HG03571 (cell line): Measurements from ENCODE around the gene POLR2C.

ENCODE experiments used
- ATAC-seq: cut with Tn5 transposase; IDR thresholded peaks from one replicate; pipeline ENCODE4 v1.9.1; 2021; ENCODE audit not compliant: unreplicated experiment

POLR2C gene

DNA sequence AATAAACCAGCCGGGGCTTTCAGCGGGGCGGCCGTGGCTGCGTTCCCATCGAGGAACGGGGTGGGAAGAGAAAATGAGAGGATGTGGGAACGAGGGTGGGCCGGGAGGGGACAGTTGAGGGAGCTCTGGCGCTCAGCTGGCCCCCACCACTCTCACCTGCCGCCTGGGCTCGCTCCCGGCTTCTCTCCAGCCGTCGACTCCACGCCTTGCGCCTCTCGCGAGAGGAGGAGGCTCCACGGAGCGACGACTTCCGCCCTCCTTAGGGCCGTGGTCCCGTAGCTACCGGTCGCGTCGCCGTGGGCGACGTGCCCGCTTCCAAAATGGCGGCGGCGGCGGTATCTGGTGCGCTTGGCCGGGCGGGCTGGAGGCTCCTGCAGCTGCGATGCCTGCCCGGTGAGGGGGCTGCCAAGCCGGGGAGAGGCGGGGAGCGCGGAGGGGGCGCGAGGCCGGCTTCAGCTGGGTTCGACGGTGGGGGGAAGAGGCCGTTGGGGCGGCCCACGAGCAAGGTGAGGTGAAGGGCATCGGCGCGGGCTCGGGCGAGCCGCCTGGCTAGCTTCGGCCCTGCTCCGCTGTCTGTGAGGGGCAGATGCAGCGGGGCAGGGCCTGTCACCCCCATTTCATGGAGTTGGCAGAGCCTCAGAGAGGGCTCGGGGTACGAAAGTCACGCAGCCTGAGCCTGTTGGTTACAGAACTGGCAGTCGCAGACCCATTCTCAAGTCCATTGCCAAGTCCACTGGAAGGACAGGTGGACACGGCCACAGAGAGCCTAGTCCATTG lies 15.1 kb upstream of the POLR2C start, which contains the start of the genes CIAPIN1 and COQ9:
TSS of gene CIAPIN1 (minus strand) at position 200 of the 777 bp plus-strand sequence. CDS start 6,457 bp downstream, outside the sequence.
TSS of gene COQ9 (plus strand) at position 294 of the 777 bp plus-strand sequence. CDS start at position 321, 27 bp downstream.
- ATAC-seq = peak; percentile 97

DNA sequence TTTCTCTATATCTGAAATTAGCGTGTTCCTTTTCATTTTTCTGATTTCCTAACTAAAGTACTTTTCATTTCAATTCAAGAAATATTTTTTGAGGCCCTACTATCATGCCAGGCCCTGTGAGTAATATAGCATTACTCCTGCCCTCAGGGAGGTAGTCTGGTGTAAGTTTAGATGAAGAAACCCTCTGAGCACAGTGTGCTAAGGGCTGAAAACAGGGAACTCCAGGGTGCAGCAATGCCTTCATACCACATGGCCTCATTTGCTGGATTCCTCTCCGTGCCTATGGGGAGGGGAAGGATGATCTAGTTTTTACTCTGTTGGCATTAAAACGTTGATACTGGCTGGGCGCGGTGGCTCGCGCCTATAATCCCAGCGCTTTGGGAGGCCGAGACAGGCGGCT lies 10.5 kb upstream of the POLR2C start:
- ATAC-seq = no peak

DNA sequence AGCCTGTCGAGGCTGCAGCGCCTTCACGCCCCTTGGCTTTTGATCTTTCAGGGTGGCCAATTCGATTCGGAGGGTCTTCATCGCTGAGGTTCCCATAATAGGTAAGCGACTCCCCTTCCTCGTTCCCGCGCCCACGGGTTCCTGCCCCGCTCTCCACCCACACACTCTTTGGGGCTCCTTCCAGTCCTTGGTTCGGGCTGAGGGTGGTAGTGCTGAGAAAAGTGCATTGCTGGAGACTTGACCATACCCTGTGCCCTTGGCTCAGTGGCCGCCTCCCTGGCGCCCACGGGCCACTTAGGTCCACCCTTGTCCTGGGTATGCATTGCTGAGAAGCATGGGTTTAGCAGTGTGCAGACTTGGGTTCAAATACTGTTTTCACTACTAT lies 491 bp downstream of the POLR2C start:
- ATAC-seq = no peak

DNA sequence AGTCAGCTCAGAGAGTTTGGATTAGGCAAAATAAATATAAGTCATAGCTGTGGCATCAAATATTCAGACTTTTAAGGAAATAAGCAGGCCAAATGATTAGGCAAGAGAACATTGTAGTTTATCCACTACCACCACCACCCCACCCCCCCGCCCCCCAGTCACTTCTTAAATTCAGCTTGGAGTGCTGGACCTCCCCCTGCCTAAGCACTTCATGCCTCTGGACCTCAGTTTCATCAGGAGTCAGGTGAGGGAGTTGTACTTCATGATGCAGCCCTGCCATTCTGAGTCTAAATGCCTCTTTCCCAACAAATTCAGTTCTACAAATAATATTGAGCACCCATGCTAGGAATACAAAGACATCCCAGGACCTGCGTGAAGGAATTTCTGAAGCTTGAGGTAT lies 2.0 kb downstream of the POLR2C start:
- ATAC-seq = no peak

DNA sequence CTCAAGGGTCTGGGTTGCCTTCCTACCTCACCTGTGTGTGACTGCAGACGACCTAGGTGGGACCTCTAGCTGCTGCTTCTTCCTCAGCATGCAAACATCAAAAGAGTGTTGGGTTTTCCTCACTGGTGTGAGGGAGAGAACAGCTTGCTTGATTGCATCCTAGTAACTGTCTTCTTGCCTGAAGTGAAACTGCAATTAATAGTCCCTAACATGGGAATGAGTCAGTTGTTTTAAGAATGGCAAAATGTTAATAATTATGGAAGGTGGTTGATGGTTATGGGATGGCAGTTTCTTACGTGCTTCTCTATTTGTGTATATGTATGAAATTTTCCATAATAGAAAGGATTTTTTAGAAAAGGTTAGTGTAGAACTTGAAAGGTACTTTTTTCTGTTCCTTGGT lies 5.9 kb downstream of the POLR2C start:
- no peak for ATAC-seq

DNA sequence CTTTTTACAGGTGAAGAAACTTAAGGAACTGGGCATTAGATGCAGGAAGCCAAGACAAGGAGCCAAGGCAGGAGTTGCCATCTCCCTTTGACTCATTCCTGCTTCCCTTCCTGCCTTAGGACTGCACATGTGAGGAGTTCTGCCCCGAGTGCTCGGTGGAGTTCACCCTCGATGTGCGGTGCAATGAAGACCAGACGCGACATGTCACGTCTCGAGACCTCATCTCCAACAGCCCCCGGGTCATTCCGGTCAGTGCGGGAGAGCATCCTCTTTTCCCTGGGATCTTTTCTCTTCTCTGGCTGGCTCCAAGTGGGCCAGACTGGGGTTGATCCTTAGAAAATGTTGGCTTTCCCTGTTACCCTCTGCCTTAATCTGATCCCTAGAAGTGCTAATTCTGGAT lies 6.6 kb downstream of the POLR2C start:
- ATAC-seq = no peak

DNA sequence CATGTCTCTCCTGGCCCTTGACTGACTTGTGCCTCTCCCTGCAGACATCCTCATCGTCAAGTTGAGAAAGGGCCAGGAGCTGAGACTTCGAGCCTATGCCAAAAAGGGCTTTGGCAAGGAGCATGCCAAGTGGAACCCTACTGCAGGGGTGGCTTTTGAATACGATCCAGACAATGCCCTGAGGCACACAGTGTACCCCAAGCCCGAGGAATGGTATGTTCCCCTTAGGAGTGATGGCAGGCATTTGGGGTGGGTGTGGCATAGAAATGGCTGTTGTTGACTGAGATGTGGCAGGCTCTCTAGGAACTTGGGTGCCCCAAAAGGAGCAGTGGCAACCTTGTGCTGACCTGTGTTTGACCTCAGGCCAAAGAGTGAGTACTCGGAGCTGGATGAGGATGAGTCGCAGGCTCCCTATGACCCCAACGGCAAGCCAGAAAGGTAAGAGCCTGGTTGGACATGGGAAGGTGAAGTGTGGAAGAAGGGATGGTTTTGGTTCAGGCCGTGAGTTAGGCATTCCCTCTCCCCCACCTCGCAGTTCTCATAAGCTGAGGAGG lies 7.5 kb downstream of the POLR2C start:
- no peak for ATAC-seq

DNA sequence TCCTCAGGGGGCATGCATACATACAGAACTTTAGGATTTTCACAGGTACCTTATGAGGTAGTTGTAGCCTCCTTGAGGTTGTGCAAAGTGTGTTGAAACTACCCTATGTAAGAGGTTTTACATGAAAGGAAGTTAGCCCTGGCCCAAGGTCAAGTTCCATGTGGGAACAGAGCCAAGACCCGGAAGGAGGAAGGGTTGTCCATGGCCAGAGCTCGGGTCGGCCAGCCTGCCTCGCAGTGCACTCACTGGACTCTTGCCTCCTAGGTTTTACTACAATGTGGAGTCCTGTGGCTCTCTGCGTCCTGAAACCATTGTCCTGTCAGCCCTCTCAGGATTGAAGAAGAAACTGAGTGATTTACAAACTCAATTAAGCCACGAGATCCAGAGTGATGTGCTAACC lies 8.2 kb downstream of the POLR2C start:
- no peak for ATAC-seq

DNA sequence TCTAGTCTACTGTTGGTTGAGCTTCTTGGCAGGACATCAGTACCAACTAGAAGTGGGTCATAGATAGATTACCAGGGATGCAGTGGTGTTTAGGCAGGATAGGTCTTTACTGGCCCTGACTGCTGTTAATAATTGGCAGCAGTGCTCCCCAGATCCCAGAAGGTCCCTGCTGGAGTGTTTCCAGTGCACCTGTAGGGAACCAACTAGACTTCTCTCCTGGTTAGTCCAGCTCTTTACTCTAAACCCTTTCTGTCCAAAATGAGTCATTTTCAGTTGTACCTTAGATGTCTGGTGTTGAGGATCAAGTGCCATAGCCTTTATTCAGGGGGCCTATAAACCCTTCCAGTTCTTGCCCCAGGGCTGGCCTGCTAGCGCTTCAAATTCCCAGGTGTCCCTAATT lies 8.7 kb downstream of the POLR2C start:
- ATAC-seq = no peak

DNA sequence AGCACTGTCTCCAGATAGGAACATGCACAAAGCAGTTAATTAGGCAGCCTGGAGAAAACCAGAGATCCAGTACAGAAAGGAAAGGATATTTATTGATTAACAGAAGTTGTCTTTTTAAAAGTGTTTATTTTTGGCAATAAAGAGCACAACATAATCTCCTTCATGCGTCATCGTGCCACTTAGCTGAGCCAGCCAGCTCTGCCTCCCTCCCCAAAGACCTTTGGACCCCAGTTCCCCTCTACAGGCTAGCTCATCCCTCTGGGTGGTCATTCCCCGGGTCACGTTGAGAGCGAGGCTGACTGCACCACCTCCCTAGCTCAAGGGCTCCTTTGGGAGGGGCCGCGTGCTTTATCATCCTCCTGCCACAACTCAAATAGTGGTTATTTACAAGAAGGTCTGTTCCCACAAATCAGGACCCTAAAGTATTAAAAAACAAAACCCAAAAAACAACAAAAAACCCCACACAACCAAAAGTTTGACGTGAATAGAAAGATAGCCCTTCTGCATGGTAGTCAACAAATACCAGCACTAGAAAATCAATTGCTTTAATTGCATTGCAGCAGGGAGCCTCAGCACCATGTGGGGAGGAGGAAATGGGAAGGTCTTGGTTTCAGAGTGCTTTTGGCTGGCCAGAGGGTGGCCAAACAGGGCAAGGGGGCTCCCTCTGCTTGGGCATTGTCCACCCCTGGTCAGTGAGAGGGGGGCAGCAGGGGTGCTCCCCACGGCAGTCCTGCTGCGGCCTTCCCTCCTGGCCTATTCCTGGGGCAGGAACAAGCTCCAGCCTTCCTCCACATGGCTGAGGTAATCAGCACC lies 9.6 kb downstream of the POLR2C start:
- ATAC-seq = no peak

DNA sequence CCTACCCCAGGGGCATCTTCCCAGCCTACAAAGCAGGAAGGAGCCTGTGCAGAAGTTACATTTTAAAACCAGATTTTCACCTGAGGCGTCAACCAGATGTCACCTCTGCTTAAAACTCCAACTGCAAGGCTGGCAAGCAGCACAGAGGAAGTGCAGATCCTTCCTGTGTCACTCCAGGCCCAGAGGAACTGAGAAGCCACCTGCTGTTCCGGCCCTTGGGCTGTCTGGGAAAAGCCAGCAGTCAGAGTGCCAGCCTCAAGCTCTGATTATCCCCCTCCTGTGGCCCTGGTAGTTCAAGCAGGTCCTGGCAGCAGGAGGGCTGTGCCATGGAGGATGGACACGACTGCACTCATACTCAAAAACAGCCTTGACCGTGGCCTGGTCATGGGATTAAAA lies 10.2 kb downstream of the POLR2C start:
- ATAC-seq = no peak

DNA sequence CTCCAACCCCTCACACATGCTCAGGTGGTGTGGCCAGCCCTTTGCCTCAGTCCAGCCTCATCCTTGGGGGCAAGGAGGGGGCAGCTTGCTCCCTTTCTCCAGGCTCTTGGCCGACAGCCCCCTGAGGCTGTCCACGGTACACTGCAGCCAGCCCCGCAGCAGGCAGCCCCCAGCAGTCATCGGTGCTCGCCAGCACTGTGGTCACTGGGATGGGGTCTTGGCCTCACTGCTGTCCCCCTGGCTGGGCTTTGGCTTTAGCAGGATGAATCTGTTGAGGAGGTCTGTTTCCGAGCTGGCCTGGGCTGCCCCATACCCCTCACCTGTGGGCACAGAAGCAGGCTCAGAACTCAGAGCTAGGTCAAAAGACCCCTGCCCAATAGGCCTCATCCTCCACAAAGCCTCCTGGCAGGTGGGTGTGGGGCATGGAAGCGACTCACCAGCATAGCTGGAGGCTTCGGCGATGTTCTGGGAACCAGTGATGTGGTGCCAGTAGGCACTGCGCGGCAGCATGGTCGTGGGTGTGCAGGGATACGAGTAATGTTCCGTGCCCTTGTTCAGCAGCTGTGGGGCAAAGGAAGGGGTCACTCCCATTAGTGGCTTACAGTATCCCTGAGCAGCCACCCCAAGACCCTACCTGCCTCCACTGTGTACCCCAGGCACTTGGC lies 10.8 kb downstream of the POLR2C start:
- no peak for ATAC-seq

DNA sequence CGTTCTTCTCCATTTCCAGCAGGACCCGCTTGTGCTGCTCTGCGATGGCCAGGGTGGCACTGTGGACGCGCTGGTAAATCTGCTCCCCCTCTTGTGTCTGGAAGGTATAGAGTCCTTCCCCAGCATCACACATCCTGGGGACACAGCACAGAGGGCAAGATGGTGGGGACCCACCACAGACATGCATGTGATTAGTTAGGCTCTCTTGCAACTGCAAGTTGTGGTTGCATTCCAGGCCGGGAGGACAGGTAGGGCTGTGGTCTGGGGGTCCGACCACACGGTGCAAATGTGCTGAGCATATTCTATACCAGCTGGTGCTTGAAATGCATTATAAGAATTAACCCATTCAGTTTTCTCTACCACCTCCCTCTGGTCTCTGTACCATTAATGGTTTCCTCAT lies 11.4 kb downstream of the POLR2C start:
- no peak for ATAC-seq

DNA sequence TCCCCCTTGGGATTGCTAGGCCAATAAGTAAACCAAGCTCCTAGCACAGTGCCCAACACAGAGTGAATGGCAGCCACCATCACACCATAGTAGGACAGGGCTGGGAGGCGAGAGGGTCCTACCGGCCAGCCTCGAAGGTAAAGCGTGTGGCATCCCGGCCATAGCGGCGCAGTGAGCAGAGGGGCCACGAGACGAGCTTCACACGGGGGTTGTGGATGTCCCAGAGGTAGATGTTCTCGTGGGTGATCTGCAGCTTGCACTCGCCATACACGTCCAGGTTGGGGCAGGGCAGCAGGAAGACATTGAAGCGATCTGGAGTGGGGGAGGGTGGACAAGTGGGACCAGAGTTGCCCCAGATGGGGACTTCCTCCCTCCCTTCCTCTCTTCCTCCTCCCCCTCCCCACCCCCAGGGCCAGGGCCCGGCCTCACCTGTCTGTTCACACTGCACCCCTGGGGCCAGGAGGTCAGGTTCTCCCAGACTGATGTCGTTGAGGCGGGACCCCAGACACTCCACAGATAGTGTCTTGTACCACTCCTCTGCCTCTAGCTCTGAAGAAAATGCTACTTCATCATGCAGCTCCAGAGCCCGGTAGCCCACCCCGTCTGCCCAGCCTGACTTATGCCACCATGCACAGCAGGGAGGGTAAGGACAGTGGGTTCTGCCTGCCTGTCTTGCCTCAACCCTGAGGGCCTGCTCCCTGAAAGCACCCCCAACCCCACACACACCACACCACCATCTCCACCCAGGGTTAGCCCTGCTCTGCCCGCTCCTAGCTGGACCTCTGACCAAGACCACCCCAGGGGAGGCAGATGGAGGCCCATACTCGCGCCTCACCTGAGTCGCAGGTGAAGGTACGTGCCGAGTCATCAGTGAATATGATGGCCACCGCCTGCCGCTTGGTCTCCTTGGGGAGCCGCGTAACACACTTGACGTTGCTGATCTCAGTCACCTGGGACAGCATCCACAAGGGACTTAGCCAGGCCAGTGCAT lies 12.5 kb downstream of the POLR2C start:
- ATAC-seq = no peak

DNA sequence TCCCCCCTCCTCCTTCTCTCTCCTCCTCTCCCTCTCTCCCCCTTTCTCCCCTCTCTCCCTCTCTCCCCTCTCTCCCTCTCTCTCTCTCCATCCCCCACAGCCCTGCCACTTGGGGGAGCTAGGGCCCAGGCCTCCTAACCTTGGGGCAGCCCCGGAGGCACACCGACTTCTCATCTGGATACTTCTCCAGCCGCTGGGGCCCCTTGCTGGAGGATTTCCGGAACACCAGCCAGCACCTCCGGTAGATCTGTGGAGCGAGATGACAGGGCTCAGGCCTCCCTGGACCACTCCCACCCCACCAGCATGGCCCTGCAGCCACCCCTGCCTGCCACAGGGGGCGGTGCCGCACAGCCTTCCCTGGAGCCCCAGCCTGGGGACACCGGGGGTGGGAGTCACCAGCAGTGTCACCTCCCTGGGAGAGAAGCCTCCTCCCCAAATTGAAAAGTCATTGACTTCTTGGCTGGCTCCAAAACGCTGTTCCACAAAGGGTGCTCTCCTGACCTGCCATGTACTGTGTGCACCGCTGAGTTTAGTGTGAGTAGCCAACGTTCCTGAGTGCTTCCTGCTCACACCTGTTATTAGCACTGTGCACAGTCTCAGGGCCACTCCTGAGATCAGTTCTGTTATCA lies 13.3 kb downstream of the POLR2C start:
- peak; percentile 90 for ATAC-seq

DNA sequence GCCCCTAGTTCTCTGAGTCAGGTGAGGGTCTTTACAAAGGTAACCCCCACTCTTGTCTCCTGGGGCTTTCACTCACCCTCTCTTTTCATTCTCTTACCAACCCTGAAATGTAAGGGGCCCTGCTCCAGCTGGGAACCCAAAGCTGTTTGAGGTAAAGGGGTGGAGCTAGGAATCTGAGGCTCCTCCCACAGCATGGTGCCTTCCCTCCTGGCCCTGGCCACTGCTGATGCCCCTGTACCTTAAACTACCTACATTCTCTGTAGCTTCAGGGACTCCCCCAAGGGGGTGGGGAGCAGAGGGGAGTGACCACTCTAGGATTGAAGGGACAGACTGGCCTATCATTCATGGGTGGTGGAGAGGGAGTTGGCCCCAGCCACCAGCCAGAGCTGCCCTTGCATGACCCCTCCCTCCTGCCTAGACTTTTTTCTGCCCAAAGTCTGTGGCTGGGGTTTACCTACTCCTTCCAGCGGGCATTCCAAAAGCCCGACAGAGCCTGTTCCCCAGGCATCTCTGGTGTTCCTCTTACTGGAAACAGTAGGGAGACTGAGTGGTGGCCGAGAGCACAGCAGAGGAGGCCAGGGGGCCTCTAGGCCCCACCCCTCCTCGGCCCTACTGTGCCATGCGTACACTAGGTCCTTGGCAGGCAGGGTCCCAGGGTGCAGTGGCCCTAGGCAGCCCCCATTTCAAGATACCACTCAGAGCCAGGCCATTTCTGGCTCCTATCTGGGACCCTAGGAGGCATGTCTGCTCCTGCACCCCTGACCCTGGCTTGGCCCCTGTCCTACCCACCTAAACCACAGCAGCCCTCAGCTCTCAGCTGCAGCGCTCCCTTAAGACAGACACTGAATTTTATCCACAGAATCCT lies 14.3 kb downstream of the POLR2C start:
- no peak for ATAC-seq

DNA sequence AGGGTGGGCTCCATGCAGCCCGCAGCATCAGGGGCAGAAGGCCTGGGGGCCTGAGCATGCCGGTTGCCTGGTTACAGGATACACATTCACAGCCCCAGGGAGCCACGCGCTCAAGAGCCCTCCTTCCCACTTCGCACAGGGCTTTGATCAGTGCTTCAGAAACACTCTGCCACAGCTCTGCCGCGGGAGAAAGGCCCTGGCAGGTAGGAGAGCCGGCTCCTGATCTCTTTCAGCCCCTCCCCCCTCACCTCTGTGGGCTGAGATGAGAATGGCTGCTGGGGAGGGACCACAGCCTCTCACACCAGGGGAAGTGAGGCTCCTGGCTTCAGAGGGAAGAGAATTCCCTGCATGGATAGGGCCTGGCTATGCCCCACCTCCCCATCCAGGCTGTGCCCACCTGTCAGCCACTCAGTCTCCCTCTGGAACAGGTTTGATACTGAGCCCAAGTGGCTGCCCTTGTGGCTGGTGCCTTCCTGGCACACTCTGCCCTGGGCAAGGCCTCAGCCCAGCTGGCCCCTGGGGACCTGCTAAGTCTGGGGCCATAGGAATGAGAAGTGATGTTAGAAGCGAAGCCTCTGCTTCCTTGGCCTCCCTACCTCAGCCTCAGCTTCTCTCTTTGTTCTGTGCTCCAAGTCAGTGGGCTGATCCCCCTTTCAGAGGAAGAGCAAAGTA lies 15.2 kb downstream of the POLR2C start:
- ATAC-seq = no peak
